Glomerular endothelial cell (primary cell): ENCODE measurements around the gene ST3GAL5. TPM values are rescaled to one million over a fixed set of nuclear protein-coding genes. Genes with fewer than 3 reads are reported as not detected.

Source experiments
- DNase-seq: peaks from one replicate; pipeline ENCODE4 v3.0.0-alpha.2; 2011; ENCODE audit warnings: low read depth, low spot score; ENCODE audit errors: extremely low read depth
- total RNA-seq: library from RNA; depleted of rRNA; stranded (reverse); fragments of >200 nt; gene quantifications from 2 replicates; pipeline ENCODE4 v1.2.3, GENCODE V29; 2015

Gene ST3GAL5
- total RNA-seq, 1 donor from 2014 or later: 33.4 TPM

GRCh38 chr2:85811180-85812093 is 77.4 kb downstream of the ST3GAL5 start:
- DNase-seq: no peak

GRCh38 chr2:85810371-85811179 is 78.2 kb downstream of the ST3GAL5 start:
- no peak for DNase-seq

GRCh38 chr2:85807756-85808155 is 81.0 kb downstream of the ST3GAL5 start:
- no peak for DNase-seq

- no peak for DNase-seq
Observed at GRCh38 chr2:85806358-85807118, 82.3 kb downstream of the ST3GAL5 start.

- DNase-seq: no peak
Observed at GRCh38 chr2:85804583-85804982, 84.2 kb downstream of the ST3GAL5 start.

- no peak for DNase-seq
Observed at GRCh38 chr2:85803704-85804425, 84.9 kb downstream of the ST3GAL5 start.

GRCh38 chr2:85802354-85803103 is 86.3 kb downstream of the ST3GAL5 start:
- no peak for DNase-seq

GRCh38 chr2:85801871-85802270 is 86.9 kb downstream of the ST3GAL5 start:
- no peak for DNase-seq

- DNase-seq: no peak
Observed at GRCh38 chr2:85800586-85800985, 88.2 kb downstream of the ST3GAL5 start.

GRCh38 chr2:85799215-85799956 is 89.4 kb downstream of the ST3GAL5 start:
- DNase-seq: no peak

- DNase-seq: no peak
Observed at GRCh38 chr2:85797921-85798320, 90.9 kb downstream of the ST3GAL5 start.

- no peak for DNase-seq
Observed at GRCh38 chr2:85797263-85797660, 91.5 kb downstream of the ST3GAL5 start.

- no peak for DNase-seq
Observed at GRCh38 chr2:85796341-85797262, 92.2 kb downstream of the ST3GAL5 start.

- DNase-seq: no peak
Observed at GRCh38 chr2:85796046-85796340, 92.8 kb downstream of the ST3GAL5 start.

- DNase-seq: no peak
Observed at GRCh38 chr2:85795331-85796045, 93.3 kb downstream of the ST3GAL5 start.

- no peak for DNase-seq
Observed at GRCh38 chr2:85794491-85795121, 94.2 kb downstream of the ST3GAL5 start.

GRCh38 chr2:85794038-85794441 is 94.8 kb downstream of the ST3GAL5 start:
- no peak for DNase-seq
